ENCODE results near the gene FGF1.

FGF1 gene

GRCh38 chr5:142634216-142635011, 51.5 kb downstream of the FGF1 start:
- Histone ChIP-seq H2AFZ (ENCODE audit: low read length) (no peak overlapping the region), H3K27ac (ENCODE audit: low read depth, low read length, poor library complexity, severe bottlenecking) (no peak overlapping the region), H3K79me2 (ENCODE audit: insufficient read depth, low read length) (no peaks in the 10 kb centered on the region), H3K9ac (ENCODE audit: low read length) (no peak overlapping the region), H3K4me3 (ENCODE audit: low read depth, low read length, poor library complexity, severe bottlenecking) (no peak overlapping the region), H3K9me3 (ENCODE audit: low read length) (no peaks in the 10 kb centered on the region), H4K20me1 (ENCODE audit: insufficient read depth, low read length) (no peaks in the 10 kb centered on the region), H3K27me3 (ENCODE audit: insufficient read depth, low read length) (no peaks in the 10 kb centered on the region), H3K36me3 (ENCODE audit: insufficient read depth, low read length) (no peaks in the 10 kb centered on the region), H3F3A (ENCODE audit: insufficient read depth, low read length) (no peaks in the 10 kb centered on the region), H3K4me2 (ENCODE audit: low read length) (no peak overlapping the region), H3K9me2 (ENCODE audit: low read depth, low read length) (no peaks in the 10 kb centered on the region), H3K4me1 (ENCODE audit: insufficient read depth, low read length, severe bottlenecking) (no peaks in the 10 kb centered on the region)
- TF ChIP-seq CTCF (IDR thresholded peaks at IDR 0.05; ENCODE audit: low read length) (no peak), EZH2 (IDR thresholded peaks at IDR 0.05; ENCODE audit: borderline replicate concordance, low read length) (no peak)

GRCh38 chr5:142630927-142631539, 54.9 kb downstream of the FGF1 start:
- no peaks in the 10 kb centered on the region for H3K36me3 ChIP-seq (ENCODE audit: insufficient read depth, low read length)
- H3K4me1 ChIP-seq (ENCODE audit: insufficient read depth, low read length, severe bottlenecking), result no peaks in the 10 kb centered on the region
- TF ChIP-seq CTCF (IDR thresholded peaks at IDR 0.05; ENCODE audit: low read length) (no peak), EZH2 (IDR thresholded peaks at IDR 0.05; ENCODE audit: borderline replicate concordance, low read length) (no peak)
- no peak overlapping the region for H3K9ac ChIP-seq (ENCODE audit: low read length)
- no peaks in the 10 kb centered on the region for H4K20me1 ChIP-seq (ENCODE audit: insufficient read depth, low read length)
- H3K79me2 ChIP-seq (ENCODE audit: insufficient read depth, low read length), result no peaks in the 10 kb centered on the region
- H3K9me2 ChIP-seq (ENCODE audit: low read depth, low read length), result no peaks in the 10 kb centered on the region
- no peak overlapping the region for H3K27ac ChIP-seq (ENCODE audit: low read depth, low read length, poor library complexity, severe bottlenecking)
- H3F3A ChIP-seq (ENCODE audit: insufficient read depth, low read length), result no peaks in the 10 kb centered on the region
- H2AFZ ChIP-seq (ENCODE audit: low read length), result no peak overlapping the region
- no peaks in the 10 kb centered on the region for H3K27me3 ChIP-seq (ENCODE audit: insufficient read depth, low read length)
- H3K9me3 ChIP-seq (ENCODE audit: low read length), result no peaks in the 10 kb centered on the region
- no peak overlapping the region for H3K4me2 ChIP-seq (ENCODE audit: low read length)
- H3K4me3 ChIP-seq (ENCODE audit: low read depth, low read length, poor library complexity, severe bottlenecking), result no peak overlapping the region

- Histone ChIP-seq H3K79me2 (ENCODE audit: insufficient read depth, low read length) (no peaks in the 10 kb centered on the region), H2AFZ (ENCODE audit: low read length) (no peak overlapping the region), H3K27ac (ENCODE audit: low read depth, low read length, poor library complexity, severe bottlenecking) (no peak overlapping the region)
These were observed 58.3 kb downstream of the FGF1 start for GRCh38 chr5:142627383-142628217.

More at GRCh38 chr5:142627383-142628217, 58.3 kb downstream of the FGF1 start:
- Histone ChIP-seq H3K4me1 (ENCODE audit: insufficient read depth, low read length, severe bottlenecking) (no peaks in the 10 kb centered on the region), H3K9me3 (ENCODE audit: low read length) (no peaks in the 10 kb centered on the region), H3K4me3 (ENCODE audit: low read depth, low read length, poor library complexity, severe bottlenecking) (no peak overlapping the region), H3K27me3 (ENCODE audit: insufficient read depth, low read length) (no peaks in the 10 kb centered on the region), H3K9me2 (ENCODE audit: low read depth, low read length) (no peaks in the 10 kb centered on the region), H3K4me2 (ENCODE audit: low read length) (no peak overlapping the region), H3K9ac (ENCODE audit: low read length) (no peak overlapping the region), H3K36me3 (ENCODE audit: insufficient read depth, low read length) (no peaks in the 10 kb centered on the region), H4K20me1 (ENCODE audit: insufficient read depth, low read length) (no peaks in the 10 kb centered on the region), H3F3A (ENCODE audit: insufficient read depth, low read length) (no peaks in the 10 kb centered on the region)
- TF ChIP-seq CTCF (IDR thresholded peaks at IDR 0.05; ENCODE audit: low read length) (no peak), EZH2 (IDR thresholded peaks at IDR 0.05; ENCODE audit: borderline replicate concordance, low read length) (no peak)
